Spleen (tissue), 11 donors: ENCODE measurements around the gene TM9SF2. TPM values are rescaled to one million over a fixed set of nuclear protein-coding genes. Genes with fewer than 3 reads are reported as not detected.
A peak's percentile ranks its signal among the peaks of the same experiment; 100 is the strongest.

Experiments used
- DNase-seq: peaks from one replicate; pipeline ENCODE4 v3.0.0-alpha.2; 2020
- H3K27ac ChIP-seq, 8 donors: fragments of 200-600 bp; sonication (generic) in 7 of 8; 1 replicate in 4 of 8; 2 replicates in 4 of 8; pipeline versions ENCODE4 v1.5.0 to v1.8.0; 2016 to 2021; ENCODE audit warnings: inconsistent platforms in 4 of 8, mild to moderate bottlenecking in 4 of 8, moderate library complexity in 1 of 8
- H3K27me3 ChIP-seq, 7 donors: fragments of 200-600 bp; sonication (generic) in 6 of 7; replicated peaks in 1 of 7; 1 replicate in 4 of 7; 2 replicates in 3 of 7; pipeline versions ENCODE4 v1.5.0 to v1.8.0; 2016 to 2021; ENCODE audit warnings: inconsistent platforms in 3 of 7, mild to moderate bottlenecking in 1 of 7
- H3K36me3 ChIP-seq, 6 donors: fragments of 200-600 bp; sonication (generic) in 5 of 6; 1 replicate in 4 of 6; 2 replicates in 2 of 6; pipeline versions ENCODE4 v1.5.0 to v1.8.0; 2016 to 2021; ENCODE audit warnings: inconsistent platforms in 2 of 6
- H3K4me1 ChIP-seq, 6 donors: fragments of 200-600 bp; sonication (generic) in 5 of 6; 1 replicate in 3 of 6; 2 replicates in 3 of 6; pipeline versions ENCODE4 v1.5.0 to v1.8.0; 2016 to 2021; ENCODE audit warnings: inconsistent platforms in 3 of 6
- H3K4me3 ChIP-seq, 8 donors: fragments of 200-600 bp; sonication (generic) in 7 of 8; 1 replicate in 4 of 8; 2 replicates in 4 of 8; pipeline versions ENCODE4 v1.5.0 to v1.8.0; 2016 to 2021; ENCODE audit warnings: inconsistent platforms in 4 of 8, mild to moderate bottlenecking in 4 of 8, moderate library complexity in 2 of 8
- H3K9me3 ChIP-seq, 8 donors: fragments of 200-600 bp; sonication (generic) in 7 of 8; 1 replicate in 4 of 8; 2 replicates in 4 of 8; pipeline versions ENCODE4 v1.5.0 to v1.8.0; 2016 to 2021; ENCODE audit warnings: inconsistent platforms in 4 of 8
- CTCF ChIP-seq, 11 experiments: fragments of 200-600 bp in 7 of 11; fragments of 450-650 bp in 4 of 11; sonication (generic) in 4 of 11; IDR thresholded peaks in 8 of 11; conservative IDR thresholded peaks in 3 of 11; 1 replicate in 7 of 11; 2 replicates in 4 of 11; pipeline versions ENCODE4 v1.4.0 to v1.8.0; 2016 to 2021; ENCODE audit warnings: antibody characterized with exemption in 11 of 11, inconsistent platforms in 4 of 11, mild to moderate bottlenecking in 1 of 11
- POLR2A ChIP-seq, 3 donors: fragments of 450-650 bp; IDR thresholded peaks; one replicate each; pipeline ENCODE4 v1.5.1; 2017; ENCODE audit warnings: antibody characterized with exemption in 3 of 3, mild to moderate bottlenecking in 1 of 3
- POLR2AphosphoS5 ChIP-seq, 3 donors: sonication (generic); formaldehyde crosslinking; IDR thresholded peaks; one replicate each; pipeline ENCODE4 v1.5.1; 2017; ENCODE audit warnings: antibody characterized with exemption in 3 of 3
- WGBS, 5 donors: extraction: QIAGEN DNeasy Blood & Tissue Kit in 3 of 5; methylation state at CpG; one replicate each; pipeline versions ENCODE4 v1.1.5 to v1.1.7; 2013 to 2018; 5-methylcytosine and 5-hydroxymethylcytosine counted together
- intact Hi-C: fragments of 100-400 bp; cut with DNase I; formaldehyde crosslinking; loops from one replicate; pipeline ENCODE4 v1.15.0; 2023; ENCODE audit warnings: low total_unique reads
- polyA plus RNA-seq, 3 donors: library from polyadenylated mRNA; stranded (reverse); fragments of 200-250 nt; gene quantifications; one replicate each; pipeline ENCODE4 v1.2.1, GENCODE V29; 2013
- total RNA-seq, 7 donors: library from RNA; depleted of rRNA in 3 of 7; stranded (reverse); fragments of >200 nt in 3 of 7; fragmentation: NEBNext Ultra II Directional in 4 of 7; extraction: Animal tissue kit (Norgen Biotek cat#: 25700) in 4 of 7; gene quantifications; one replicate each; pipeline versions ENCODE4 v1.1.0 to v1.2.1, GENCODE V29; 2016 to 2021
- donor health status: healthy with polysubstance abuse.
- donor health status: DM: no; HTN: no; CAD: no; lungs with moderate emphysema.
- donor health status: DM: no; HTN: no; CAD: no.
- donor health status: Bipolar disorder and iron deficiency.
- donor health status: healthy.
- donor health status: DM: no; HTN: no; CAD: no.
- donor health status: DM: yes; HTN: yes; CAD: no.

Gene TM9SF2
- total and polyA plus RNA-seq, 10 donors: 28.8 to 134 (median 93.7) TPM

- no peak for TF ChIP-seq CTCF (IDR thresholded peaks at IDR 0.05 in 8 of 11, conservative IDR thresholded peaks at IDR 0.05 in 3 of 11)
- TF ChIP-seq POLR2AphosphoS5 (IDR thresholded peaks at IDR 0.05): peak in 2 of 3 donors; percentile 61 to 74
- TF ChIP-seq POLR2A (IDR thresholded peaks at IDR 0.05): no peak
- peak; percentile 82 for DNase-seq
- no peaks in the 10 kb centered on the region for H3K27me3 ChIP-seq
- peaks cover 12 to 64% (median 32%) of the 10 kb centered on the region in 6 donors for H3K4me1 ChIP-seq
- no peaks in the 10 kb centered on the region for H3K9me3 ChIP-seq
- H3K27ac ChIP-seq: peak overlapping the region in 7 of 8 donors; percentile 35 to 79 (median 64)
- 47 to 63% (median 54%) methylated on average over 8 of the region's 8 CpGs for WGBS, 5 donors
- peak overlapping the region in 1 of 8 donors; percentile 20 for H3K4me3 ChIP-seq
- intact Hi-C loops: no loop called here
- peaks cover 4 to 100% (median 65%) of the 10 kb centered on the region in 6 donors for H3K36me3 ChIP-seq
Measured at GRCh38 chr13:99542788-99543406, 41.6 kb downstream of the TM9SF2 start.

- no peak for DNase-seq
- Histone ChIP-seq H3K27me3 (no peaks in the 10 kb centered on the region), H3K4me1 (peaks cover 14 to 79% (median 42%) of the 10 kb centered on the region in 6 donors), H3K4me3 (no peak overlapping the region), H3K9me3 (no peaks in the 10 kb centered on the region), H3K27ac (peak overlapping the region in 4 of 8 donors; percentile 13 to 49 (median 34)), H3K36me3 (peaks cover 4 to 100% (median 66%) of the 10 kb centered on the region in 6 donors)
- WGBS, 5 donors: 74 to 87% (median 85%) methylated on average over 6 of the region's 6 CpGs
- TF ChIP-seq CTCF (IDR thresholded peaks at IDR 0.05 in 8 of 11, conservative IDR thresholded peaks at IDR 0.05 in 3 of 11) (no peak), POLR2AphosphoS5 (IDR thresholded peaks at IDR 0.05) (no peak), POLR2A (IDR thresholded peaks at IDR 0.05) (no peak)
- intact Hi-C loops: no loop called here
Measured at GRCh38 chr13:99545361-99545760, 44.1 kb downstream of the TM9SF2 start.

GRCh38 chr13:99545979-99546378 lies 44.7 kb downstream of the TM9SF2 start:
- 72 to 88% (median 83%) methylated on average over 7 of the region's 7 CpGs for WGBS, 5 donors
- Histone ChIP-seq H3K9me3 (no peaks in the 10 kb centered on the region), H3K36me3 (peaks cover 4 to 100% (median 68%) of the 10 kb centered on the region in 6 donors), H3K27ac (peak overlapping the region in 3 of 8 donors; percentile 32 to 49 (median 36)), H3K27me3 (no peaks in the 10 kb centered on the region), H3K4me1 (peaks cover 14 to 79% (median 42%) of the 10 kb centered on the region in 6 donors), H3K4me3 (no peak overlapping the region)
- intact Hi-C loops: no loop called here
- no peak for DNase-seq
- TF ChIP-seq POLR2AphosphoS5 (IDR thresholded peaks at IDR 0.05): no peak
- no peak for TF ChIP-seq POLR2A (IDR thresholded peaks at IDR 0.05)
- TF ChIP-seq CTCF (IDR thresholded peaks at IDR 0.05 in 8 of 11, conservative IDR thresholded peaks at IDR 0.05 in 3 of 11): no peak

GRCh38 chr13:99546878-99547277 lies 45.6 kb downstream of the TM9SF2 start:
- H3K27me3 ChIP-seq: no peaks in the 10 kb centered on the region
- peaks cover 4 to 100% (median 69%) of the 10 kb centered on the region in 6 donors for H3K36me3 ChIP-seq
- intact Hi-C loops: no loop called here
- H3K27ac ChIP-seq: peak overlapping the region in 1 of 8 donors; percentile 1
- DNase-seq: no peak
- peaks cover 14 to 73% (median 42%) of the 10 kb centered on the region in 6 donors for H3K4me1 ChIP-seq
- H3K4me3 ChIP-seq: no peak overlapping the region
- WGBS, 5 donors: 79 to 96% (median 84%) methylated on average over 6 to 7 of the region's 7 CpGs
- TF ChIP-seq POLR2A (IDR thresholded peaks at IDR 0.05) (no peak), CTCF (IDR thresholded peaks at IDR 0.05 in 8 of 11, conservative IDR thresholded peaks at IDR 0.05 in 3 of 11) (no peak)
- no peaks in the 10 kb centered on the region for H3K9me3 ChIP-seq
